Mammary epithelial cell (primary cell): Measurements from ENCODE around the gene IFNL3.

ENCODE experiments used
- CTCF ChIP-seq, 2 donors: IDR thresholded peaks in 1 of 2; conservative IDR thresholded peaks in 1 of 2; 2 replicates each; pipeline ENCODE4 v1.5.1; 2011 to 2012; ENCODE audit warnings: inconsistent platforms in 2 of 2, low read length in 2 of 2, mild to moderate bottlenecking in 2 of 2, control low read depth in 1 of 2, low read depth in 1 of 2; ENCODE audit not compliant: insufficient read depth in 1 of 2; ENCODE audit errors: extremely low read depth in 1 of 2
- EZH2 ChIP-seq: IDR thresholded peaks from 2 replicates; pipeline ENCODE4 v1.6.1; 2012; ENCODE audit warnings: low read length, inconsistent platforms, borderline replicate concordance

- TF ChIP-seq CTCF (conservative IDR thresholded peaks at IDR 0.05 in 1 of 2, IDR thresholded peaks at IDR 0.05 in 1 of 2; ENCODE audit: extremely low read depth in 1 of 2, insufficient read depth in 1 of 2, low read depth in 1 of 2, low read length in 2 of 2), result no peak
- no peak for TF ChIP-seq EZH2
Observed at GRCh38 chr19:39236527-39236926, 8.3 kb downstream of the IFNL3 start.
